ENCODE results near the gene CFL1. TPM values are rescaled to one million over a fixed set of nuclear protein-coding genes. Genes with fewer than 3 reads are reported as not detected.

The CFL1 gene
- total RNA-seq, 1 experiment from 2014 or later, result 611 TPM

DNA sequence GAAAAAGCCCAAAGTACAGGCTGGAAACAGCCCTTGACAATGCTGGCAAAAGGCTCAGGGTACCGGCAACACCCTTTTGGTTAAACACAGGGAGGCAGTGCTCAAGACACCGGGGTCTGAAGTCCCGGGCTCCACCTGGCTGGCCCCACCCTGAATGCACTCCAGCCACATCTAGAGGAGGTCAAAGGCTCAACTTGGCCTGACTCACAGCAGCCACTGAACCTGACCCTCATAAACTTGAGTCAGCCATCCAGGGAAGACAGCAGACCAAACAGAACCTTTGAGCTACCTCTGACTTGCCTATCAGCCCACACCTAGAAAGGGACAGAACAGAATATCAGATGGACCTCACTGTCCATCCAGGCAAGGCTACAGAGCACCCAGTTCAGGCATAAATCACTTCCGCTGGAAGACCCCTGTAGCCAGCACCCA is 3.8 kb downstream of the CFL1 start:
- peaks cover 16% of the 10 kb centered on the region for H3K4me1 Mint-ChIP-seq (ENCODE audit: insufficient read depth, unreplicated experiment)
- peaks cover 56% of the 10 kb centered on the region for H3K36me3 Mint-ChIP-seq (ENCODE audit: insufficient read depth, unreplicated experiment)
- H3K4me3 Mint-ChIP-seq (ENCODE audit: unreplicated experiment), result no peak overlapping the region
- intact Hi-C loops (cut with micrococcal nuclease), result no loop called here
- no peaks in the 10 kb centered on the region for H3K9me3 Mint-ChIP-seq (ENCODE audit: unreplicated experiment)
- CTCF ChIA-PET, result interaction anchor here (0.8 kb wide), 1 partner anchor 32 kb away, joined by 3 read pairs; no protein-coding TSS in a partner anchor
- BruUV-seq (replicated peaks), result no TSS peak
- H3K27me3 Mint-ChIP-seq (ENCODE audit: insufficient read depth, unreplicated experiment), result no peaks in the 10 kb centered on the region
- POLR2A ChIA-PET, result interaction anchor here (0.6 to 1.1 kb wide), 2 partner anchors 34 to 939 kb away, joined by 3 to 4 read pairs; partner anchors contain the start of gene FIBP
- DNase-seq (ENCODE audit: unreplicated experiment), result no peak
- TF ChIP-seq, protein P1, sequence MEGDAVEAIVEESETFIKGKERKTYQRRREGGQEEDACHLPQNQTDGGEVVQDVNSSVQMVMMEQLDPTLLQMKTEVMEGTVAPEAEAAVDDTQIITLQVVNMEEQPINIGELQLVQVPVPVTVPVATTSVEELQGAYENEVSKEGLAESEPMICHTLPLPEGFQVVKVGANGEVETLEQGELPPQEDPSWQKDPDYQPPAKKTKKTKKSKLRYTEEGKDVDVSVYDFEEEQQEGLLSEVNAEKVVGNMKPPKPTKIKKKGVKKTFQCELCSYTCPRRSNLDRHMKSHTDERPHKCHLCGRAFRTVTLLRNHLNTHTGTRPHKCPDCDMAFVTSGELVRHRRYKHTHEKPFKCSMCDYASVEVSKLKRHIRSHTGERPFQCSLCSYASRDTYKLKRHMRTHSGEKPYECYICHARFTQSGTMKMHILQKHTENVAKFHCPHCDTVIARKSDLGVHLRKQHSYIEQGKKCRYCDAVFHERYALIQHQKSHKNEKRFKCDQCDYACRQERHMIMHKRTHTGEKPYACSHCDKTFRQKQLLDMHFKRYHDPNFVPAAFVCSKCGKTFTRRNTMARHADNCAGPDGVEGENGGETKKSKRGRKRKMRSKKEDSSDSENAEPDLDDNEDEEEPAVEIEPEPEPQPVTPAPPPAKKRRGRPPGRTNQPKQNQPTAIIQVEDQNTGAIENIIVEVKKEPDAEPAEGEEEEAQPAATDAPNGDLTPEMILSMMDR (IDR thresholded peaks at IDR 0.05; ENCODE audit: unreplicated experiment), result no peak
- no peak overlapping the region for H3K27ac Mint-ChIP-seq (ENCODE audit: low read depth, unreplicated experiment)

DNA sequence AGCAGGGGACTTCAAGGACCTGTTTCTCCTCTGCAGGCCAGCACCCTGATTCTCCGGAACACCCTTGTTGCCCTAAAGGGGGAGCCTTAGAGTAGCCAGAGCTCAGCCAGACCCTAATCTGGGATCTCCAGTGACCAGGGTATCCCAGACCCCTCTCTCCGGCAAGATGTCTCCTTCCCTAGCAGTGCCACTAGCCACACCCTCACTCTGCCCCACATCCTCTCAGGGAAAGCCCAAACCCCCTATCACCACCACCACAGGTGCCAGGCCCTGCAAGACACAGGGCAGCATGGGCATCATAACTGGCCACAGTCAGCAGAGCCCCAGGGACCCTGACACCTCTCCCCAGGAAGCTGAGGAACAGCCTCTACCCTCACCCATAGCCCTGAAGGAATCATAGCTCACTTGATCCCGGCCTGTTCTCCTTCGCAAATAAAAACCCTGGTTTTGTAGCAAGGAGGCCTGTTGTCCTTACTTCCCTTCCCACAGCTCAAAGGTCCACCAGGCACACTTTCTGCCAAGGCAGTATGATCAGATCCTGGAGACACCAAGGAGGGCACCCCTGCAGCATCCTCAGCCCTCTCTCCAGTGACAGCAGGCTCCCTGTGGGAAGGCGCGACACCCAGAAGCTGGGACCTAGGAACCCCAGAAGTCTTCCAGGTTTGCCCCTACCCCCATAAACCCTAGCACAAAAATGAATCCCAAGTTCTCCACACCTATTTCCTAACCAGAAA is 4.6 kb downstream of the CFL1 start:
- TF ChIP-seq, protein P1 (IDR thresholded peaks at IDR 0.05; ENCODE audit: unreplicated experiment), result no peak
- peaks cover 10% of the 10 kb centered on the region for H3K4me1 Mint-ChIP-seq (ENCODE audit: insufficient read depth, unreplicated experiment)
- intact Hi-C loops (cut with micrococcal nuclease), result no loop called here
- no peak for DNase-seq (ENCODE audit: unreplicated experiment)
- no peak overlapping the region for H3K4me3 Mint-ChIP-seq (ENCODE audit: unreplicated experiment)
- ChIA-PET CTCF (interaction anchor here (0.5 to 2.3 kb wide), 4 partner anchors 25 to 109 kb away, joined by 3 to 7 read pairs (median 3); no protein-coding TSS in a partner anchor), POLR2A (interaction anchor here (0.5 to 1.1 kb wide), 4 partner anchors 35 to 938 kb away, joined by 3 to 4 read pairs (median 3); partner anchors contain the start of genes FIBP and KAT5)
- H3K27me3 Mint-ChIP-seq (ENCODE audit: insufficient read depth, unreplicated experiment), result no peaks in the 10 kb centered on the region
- peaks cover 56% of the 10 kb centered on the region for H3K36me3 Mint-ChIP-seq (ENCODE audit: insufficient read depth, unreplicated experiment)
- H3K27ac Mint-ChIP-seq (ENCODE audit: low read depth, unreplicated experiment), result no peak overlapping the region
- BruUV-seq (replicated peaks), result no TSS peak
- no peaks in the 10 kb centered on the region for H3K9me3 Mint-ChIP-seq (ENCODE audit: unreplicated experiment)

DNA sequence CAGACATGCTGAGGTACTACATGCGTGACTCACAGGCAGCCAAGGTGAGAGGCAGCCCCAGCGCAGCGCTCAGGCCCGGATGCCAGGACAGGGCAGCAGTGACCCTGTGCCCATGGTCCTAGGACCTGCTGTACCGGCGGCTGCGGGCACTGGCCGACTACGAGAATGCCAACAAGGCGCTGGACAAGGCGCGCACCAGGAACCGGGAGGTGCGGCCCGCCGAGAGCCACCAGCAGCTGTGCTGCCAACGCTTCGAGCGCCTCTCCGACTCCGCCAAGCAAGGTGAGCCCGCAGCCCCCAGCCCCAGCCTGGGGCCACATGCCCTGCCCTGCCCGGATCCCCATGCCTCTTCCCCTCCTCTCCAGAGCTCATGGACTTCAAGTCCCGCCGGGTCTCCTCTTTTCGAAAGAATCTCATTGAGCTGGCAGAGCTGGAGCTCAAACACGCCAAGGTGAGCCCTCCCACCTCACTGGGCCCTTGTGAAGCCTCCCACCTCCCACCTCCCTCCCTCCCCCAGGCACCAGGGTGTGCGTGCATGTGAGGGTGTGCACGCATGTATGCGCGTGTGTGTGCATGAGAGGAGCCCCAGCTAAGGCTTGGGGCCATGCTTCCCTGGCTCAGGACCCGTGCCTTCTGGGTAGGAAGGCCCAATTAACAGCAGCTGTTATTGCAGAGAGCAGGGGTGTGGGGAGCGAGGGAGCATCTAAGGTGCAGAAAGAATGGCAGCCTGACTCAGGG is 5.3 kb downstream of the CFL1 start:
- peak overlapping the region; percentile 19 for H3K27ac Mint-ChIP-seq (ENCODE audit: low read depth, unreplicated experiment)

More for the DNA sequence above, 5.3 kb downstream of the CFL1 start:
- POLR2A ChIA-PET, result interaction anchor here (0.5 to 1.1 kb wide), 4 partner anchors 25 to 196 kb away, joined by 3 read pairs; partner anchors contain the start of genes FIBP and KAT5
- CTCF ChIA-PET, result interaction anchor here (0.5 to 2.3 kb wide), 6 partner anchors 10 to 108 kb away, joined by 3 to 7 read pairs (median 4); no protein-coding TSS in a partner anchor
- peaks cover 9% of the 10 kb centered on the region for H3K4me1 Mint-ChIP-seq (ENCODE audit: insufficient read depth, unreplicated experiment)
- intact Hi-C loops (cut with micrococcal nuclease), result no loop called here
- no peak overlapping the region for H3K4me3 Mint-ChIP-seq (ENCODE audit: unreplicated experiment)
- H3K36me3 Mint-ChIP-seq (ENCODE audit: insufficient read depth, unreplicated experiment), result peaks cover 51% of the 10 kb centered on the region
- BruUV-seq (replicated peaks), result no TSS peak
- DNase-seq (ENCODE audit: unreplicated experiment), result no peak
- H3K9me3 Mint-ChIP-seq (ENCODE audit: unreplicated experiment), result no peaks in the 10 kb centered on the region
- H3K27me3 Mint-ChIP-seq (ENCODE audit: insufficient read depth, unreplicated experiment), result no peaks in the 10 kb centered on the region
- TF ChIP-seq, protein P1 (IDR thresholded peaks at IDR 0.05; ENCODE audit: unreplicated experiment), result no peak
